Large intestine (tissue), 3 donors: ENCODE data around the gene MAPRE3. TPM values are rescaled to one million over a fixed set of nuclear protein-coding genes. Genes with fewer than 3 reads are reported as not detected.
A peak's percentile ranks its signal among the peaks of the same experiment; 100 is the strongest.

Source experiments
- DNase-seq, 2 donors: peaks; one replicate each; pipeline versions ENCODE4 v3.0.0 to v3.0.0-alpha.2; 2013
- H3K27ac ChIP-seq: one replicate; pipeline ENCODE4 v1.5.1; 2013; ENCODE audit warnings: low read length
- H3K27me3 ChIP-seq: 2 replicates; pipeline ENCODE4 v1.6.1; 2013; ENCODE audit warnings: low read length; ENCODE audit not compliant: control insufficient read depth, insufficient read depth
- H3K36me3 ChIP-seq: 2 replicates; pipeline ENCODE4 v1.6.1; 2013; ENCODE audit warnings: low read length; ENCODE audit not compliant: control insufficient read depth, insufficient read depth
- H3K4me1 ChIP-seq: one replicate; pipeline ENCODE4 v1.6.1; 2013; ENCODE audit warnings: low read length; ENCODE audit not compliant: control insufficient read depth, insufficient read depth
- H3K4me3 ChIP-seq: one replicate; pipeline ENCODE4 v1.5.1; 2013; ENCODE audit warnings: low read length
- H3K9me3 ChIP-seq: one replicate; pipeline ENCODE4 v1.6.1; 2013; ENCODE audit warnings: mild to moderate bottlenecking, low read depth, low read length, moderate library complexity; ENCODE audit not compliant: control insufficient read depth
- WGBS: methylation state at CpG from one replicate; pipeline ENCODE4 v1.1.5; 2013; ENCODE audit warnings: low lambda C conversion rate; ENCODE audit not compliant: insufficient coverage; 5-methylcytosine and 5-hydroxymethylcytosine counted together
- polyA plus RNA-seq: library from polyadenylated mRNA; unstranded; fragments of 120-200 nt; gene quantifications from one replicate; pipeline ENCODE4 v1.2.1, GENCODE V29; 2013

The MAPRE3 gene
- polyA plus RNA-seq, 1 donor, result 20.7 TPM

DNA sequence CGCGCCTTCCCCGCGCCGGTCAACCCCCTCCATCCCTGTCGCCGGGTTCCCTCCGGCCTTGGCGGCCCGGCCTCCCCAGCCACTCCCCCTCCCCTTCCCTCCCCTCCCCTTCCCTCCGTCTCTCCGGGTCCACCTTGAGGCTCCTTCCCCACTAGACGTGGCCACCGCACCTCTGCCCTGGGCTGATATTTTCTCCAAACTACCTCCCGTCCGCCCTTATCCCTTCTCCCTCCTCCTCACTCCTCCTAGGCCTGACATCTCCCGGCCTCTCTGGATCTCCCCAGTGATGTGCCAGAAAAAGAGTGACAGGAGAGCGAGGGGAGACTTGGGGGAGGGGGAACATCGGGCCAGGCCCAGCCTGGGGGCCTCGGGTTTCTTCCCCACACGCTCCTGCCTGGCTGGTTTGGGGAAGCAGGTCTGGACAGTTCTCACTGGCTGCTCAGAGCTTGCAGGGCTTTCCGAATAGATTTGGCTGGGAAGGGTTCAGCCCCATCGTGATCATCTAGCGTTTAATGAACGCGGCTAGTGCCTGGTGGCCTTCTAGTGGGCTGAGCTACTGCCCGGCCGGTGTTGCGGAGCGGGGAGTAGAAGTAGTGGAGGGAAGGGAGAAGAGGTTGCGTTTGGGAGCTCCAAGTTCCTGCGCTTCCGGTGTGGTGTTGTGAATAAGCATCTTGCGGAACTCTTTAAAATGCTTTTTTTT, 641 bp downstream of the MAPRE3 start:
- H3K27me3 ChIP-seq, result peaks cover 31% of the 10 kb centered on the region
- H3K27ac ChIP-seq, result no peak overlapping the region
- H3K4me1 ChIP-seq, result peaks cover 5% of the 10 kb centered on the region
- peak in 1 of 2 donors; percentile 30 for DNase-seq
- no peaks in the 10 kb centered on the region for H3K36me3 ChIP-seq
- peak overlapping the region; percentile 51 for H3K4me3 ChIP-seq
- WGBS, result 83% methylated on average over 1 of the region's 34 CpGs
- no peaks in the 10 kb centered on the region for H3K9me3 ChIP-seq

DNA sequence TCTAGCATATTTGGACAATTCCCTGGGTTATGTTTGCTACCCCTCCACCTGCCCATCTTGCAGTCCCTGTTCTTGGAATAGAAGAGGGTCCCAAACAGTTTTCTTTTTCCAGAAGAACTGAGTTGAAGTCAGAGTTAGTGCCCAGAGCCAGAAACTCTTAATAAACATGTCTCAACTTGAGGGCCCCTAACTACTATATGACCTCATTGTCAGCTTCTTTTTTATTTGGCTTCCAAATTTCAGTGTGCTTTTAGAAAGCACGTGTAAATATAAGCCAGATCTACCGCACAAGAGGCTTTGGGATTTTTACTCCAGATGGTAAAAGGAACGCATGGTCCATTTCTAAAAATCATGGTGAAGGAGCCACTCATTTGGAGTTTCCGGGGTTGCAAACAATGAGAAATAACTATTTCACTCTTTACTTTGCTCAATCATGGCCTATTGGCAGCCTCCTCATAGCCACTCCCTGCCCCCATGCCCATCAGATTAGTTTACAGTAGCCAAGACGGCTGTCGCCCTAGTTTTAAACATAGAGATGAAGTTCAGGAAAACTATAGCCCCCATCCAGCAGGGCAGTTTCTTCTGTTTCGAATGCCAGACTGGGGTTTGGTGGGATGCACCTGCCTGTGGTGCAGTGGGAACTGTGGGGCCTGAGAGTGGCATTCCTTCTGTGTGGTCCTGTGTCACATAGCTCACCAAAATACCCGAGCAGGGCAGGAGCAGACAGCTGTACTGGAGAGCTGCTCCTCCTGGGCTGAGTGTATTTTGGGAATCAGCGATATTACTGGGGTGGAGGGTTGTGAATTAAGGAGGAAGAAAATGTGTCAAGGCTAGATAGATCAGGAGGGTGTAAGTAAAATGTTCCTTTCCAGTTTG, 1.7 kb downstream of the MAPRE3 start:
- Histone ChIP-seq H3K27ac (no peak overlapping the region), H3K9me3 (no peaks in the 10 kb centered on the region), H3K27me3 (peaks cover 33% of the 10 kb centered on the region), H3K4me3 (no peak overlapping the region), H3K4me1 (peaks cover 5% of the 10 kb centered on the region), H3K36me3 (no peaks in the 10 kb centered on the region)
- 83% methylated on average over 2 of the region's 9 CpGs for WGBS
- no peak for DNase-seq

DNA sequence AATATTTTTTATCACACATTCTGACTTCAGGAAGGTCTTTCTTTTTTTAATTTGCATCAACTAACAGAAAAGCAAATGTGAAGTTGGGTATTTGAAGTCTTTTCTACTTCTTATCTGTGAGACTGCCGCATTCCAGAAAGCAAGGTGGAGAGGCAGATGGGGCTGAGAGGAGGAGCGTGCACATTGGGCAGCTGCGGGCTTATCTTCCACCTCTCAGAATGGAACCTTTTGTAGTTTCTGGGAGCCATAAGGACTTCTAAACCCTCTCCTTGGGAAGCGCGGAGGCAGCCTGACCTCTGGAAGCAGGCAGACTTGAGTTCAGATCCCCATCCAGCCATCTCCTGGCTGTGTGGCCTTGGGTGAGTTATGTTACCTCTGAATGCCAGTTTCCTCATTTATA, 3.9 kb downstream of the MAPRE3 start:
- Histone ChIP-seq H3K36me3 (no peaks in the 10 kb centered on the region), H3K27ac (no peak overlapping the region), H3K9me3 (no peaks in the 10 kb centered on the region), H3K4me1 (peaks cover 9% of the 10 kb centered on the region), H3K27me3 (peaks cover 21% of the 10 kb centered on the region), H3K4me3 (no peak overlapping the region)
- no peak for DNase-seq
- 40% methylated on average over 1 of the region's 5 CpGs for WGBS

GRCh38 chr2:26975102-26975501, 4.7 kb downstream of the MAPRE3 start:
- H3K36me3 ChIP-seq, result no peaks in the 10 kb centered on the region
- peaks cover 20% of the 10 kb centered on the region for H3K27me3 ChIP-seq
- no peak overlapping the region for H3K27ac ChIP-seq
- H3K4me1 ChIP-seq, result peaks cover 6% of the 10 kb centered on the region
- no peak for DNase-seq
- no CpG with 5 or more reads among the region's 2 CpGs for WGBS
- H3K9me3 ChIP-seq, result no peaks in the 10 kb centered on the region
- no peak overlapping the region for H3K4me3 ChIP-seq

GRCh38 chr2:26975656-26976055, 5.2 kb downstream of the MAPRE3 start:
- WGBS, result 80% methylated on average over 1 of the region's 1 CpG
- Histone ChIP-seq H3K27ac (no peak overlapping the region), H3K4me1 (peaks cover 3% of the 10 kb centered on the region), H3K27me3 (peaks cover 20% of the 10 kb centered on the region), H3K4me3 (no peak overlapping the region), H3K9me3 (no peaks in the 10 kb centered on the region), H3K36me3 (no peaks in the 10 kb centered on the region)
- no peak for DNase-seq

DNA sequence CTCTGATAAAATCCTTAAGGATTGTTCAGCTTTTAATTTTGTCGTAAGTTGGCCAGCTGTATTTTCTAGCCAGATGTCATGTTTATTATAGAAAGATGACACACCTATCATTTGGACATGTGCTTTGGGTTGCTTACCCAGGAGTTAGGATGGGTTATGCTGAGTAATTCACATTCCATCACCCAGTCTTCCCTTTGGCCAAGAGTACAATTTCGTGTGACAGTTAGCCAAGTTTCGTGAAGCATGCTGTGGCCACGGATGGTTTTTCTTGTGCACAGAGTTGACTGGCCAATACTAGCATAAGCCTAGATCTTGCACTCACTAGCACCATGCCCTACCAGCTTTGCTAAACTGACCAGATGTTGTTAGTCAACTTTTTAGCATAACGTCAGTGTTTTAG, 5.8 kb downstream of the MAPRE3 start:
- no peak overlapping the region for H3K4me3 ChIP-seq
- no peaks in the 10 kb centered on the region for H3K9me3 ChIP-seq
- peaks cover 3% of the 10 kb centered on the region for H3K4me1 ChIP-seq
- no CpG with 5 or more reads among the region's 5 CpGs for WGBS
- no peaks in the 10 kb centered on the region for H3K36me3 ChIP-seq
- no peak for DNase-seq
- H3K27ac ChIP-seq, result no peak overlapping the region
- peaks cover 16% of the 10 kb centered on the region for H3K27me3 ChIP-seq

GRCh38 chr2:26977012-26977411, 6.6 kb downstream of the MAPRE3 start:
- Histone ChIP-seq H3K4me1 (peaks cover 7% of the 10 kb centered on the region), H3K36me3 (no peaks in the 10 kb centered on the region), H3K27ac (no peak overlapping the region), H3K27me3 (peaks cover 12% of the 10 kb centered on the region), H3K9me3 (no peaks in the 10 kb centered on the region), H3K4me3 (no peak overlapping the region)
- no peak for DNase-seq
- WGBS, result 86% methylated on average over 1 of the region's 2 CpGs

- Histone ChIP-seq H3K27me3 (peaks cover 10% of the 10 kb centered on the region), H3K36me3 (no peaks in the 10 kb centered on the region), H3K27ac (peak overlapping the region; percentile 19), H3K4me1 (peaks cover 10% of the 10 kb centered on the region), H3K9me3 (no peaks in the 10 kb centered on the region), H3K4me3 (no peak overlapping the region)
- WGBS, result no CpG with 5 or more reads among the region's 4 CpGs
- DNase-seq, result peak; percentile 70 to 83
Observed at GRCh38 chr2:26978061-26978596, 7.7 kb downstream of the MAPRE3 start.

GRCh38 chr2:26979741-26980140, 9.3 kb downstream of the MAPRE3 start:
- 100% methylated on average over 1 of the region's 2 CpGs for WGBS
- Histone ChIP-seq H3K9me3 (no peaks in the 10 kb centered on the region), H3K36me3 (no peaks in the 10 kb centered on the region), H3K27me3 (peaks cover 7% of the 10 kb centered on the region), H3K4me3 (no peak overlapping the region), H3K4me1 (peaks cover 10% of the 10 kb centered on the region), H3K27ac (no peak overlapping the region)
- no peak for DNase-seq

GRCh38 chr2:26980971-26981370, 10.5 kb downstream of the MAPRE3 start:
- Histone ChIP-seq H3K4me3 (no peak overlapping the region), H3K27ac (no peak overlapping the region), H3K36me3 (no peaks in the 10 kb centered on the region), H3K4me1 (peaks cover 10% of the 10 kb centered on the region), H3K9me3 (no peaks in the 10 kb centered on the region), H3K27me3 (peaks cover 2% of the 10 kb centered on the region)
- WGBS, result 100% methylated on average over 1 of the region's 2 CpGs
- no peak for DNase-seq
